ENCODE results near the gene RAI14.
"Not testable (repeated sequence)": the region's sequence is repeated elsewhere in the genome, so short reads cannot be mapped to it uniquely, and the experiment has no call there.

The RAI14 gene

DNA sequence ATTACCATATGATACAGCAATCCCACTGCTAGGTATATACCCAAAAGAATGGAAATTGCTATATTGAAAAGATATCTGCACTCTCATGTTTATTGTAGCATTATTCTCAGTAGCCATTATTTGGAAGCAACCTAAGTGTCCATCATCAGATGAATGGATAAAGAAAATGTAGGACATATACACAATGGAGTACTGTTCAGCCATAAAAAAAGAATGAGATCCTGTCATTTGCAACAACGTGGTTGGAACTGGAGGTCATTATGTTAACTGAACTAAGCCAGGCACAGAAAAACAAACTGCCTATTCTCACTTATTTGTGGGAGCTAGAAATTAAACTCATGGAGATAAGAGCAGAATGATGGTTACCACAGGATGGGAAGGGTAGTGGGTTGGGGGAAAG is 119.8 kb downstream of the RAI14 start:
- no peak for DNase-seq

DNA sequence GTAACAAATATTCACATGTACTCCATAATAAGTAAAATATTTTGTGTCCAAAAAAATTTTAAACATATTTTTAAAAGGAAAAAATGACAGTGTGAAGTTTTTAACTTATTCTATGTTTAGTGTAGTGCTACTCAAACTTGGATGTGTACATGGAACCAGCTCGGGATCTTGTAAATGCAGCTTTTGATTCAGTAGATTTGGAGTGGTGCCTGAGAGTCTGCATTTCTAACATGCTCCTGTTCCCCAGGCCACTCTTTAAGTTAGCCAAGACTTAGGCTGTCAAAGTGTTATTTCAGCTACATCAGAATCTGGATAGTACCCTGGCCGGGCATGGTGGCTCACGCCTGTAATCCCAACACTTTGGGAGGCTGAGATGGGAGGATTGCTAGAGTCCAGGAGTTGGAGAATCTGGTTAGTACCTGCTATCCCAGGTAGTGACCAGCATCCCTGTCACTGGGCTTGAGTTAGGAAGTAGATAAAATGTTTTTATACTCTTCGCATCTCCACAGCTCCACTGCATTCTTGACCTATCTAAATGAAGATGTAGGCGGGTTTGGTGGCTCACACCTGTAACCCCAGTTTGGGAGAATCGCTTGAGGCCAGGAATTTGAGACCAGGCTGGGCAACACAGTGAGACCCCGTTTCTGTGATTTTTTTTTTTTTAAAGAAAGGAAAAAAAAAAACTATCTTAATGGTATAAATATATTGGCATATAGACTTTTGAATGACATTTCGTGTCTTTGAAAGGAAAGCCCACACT is 122.1 kb downstream of the RAI14 start:
- DNase-seq, result no peak

DNA sequence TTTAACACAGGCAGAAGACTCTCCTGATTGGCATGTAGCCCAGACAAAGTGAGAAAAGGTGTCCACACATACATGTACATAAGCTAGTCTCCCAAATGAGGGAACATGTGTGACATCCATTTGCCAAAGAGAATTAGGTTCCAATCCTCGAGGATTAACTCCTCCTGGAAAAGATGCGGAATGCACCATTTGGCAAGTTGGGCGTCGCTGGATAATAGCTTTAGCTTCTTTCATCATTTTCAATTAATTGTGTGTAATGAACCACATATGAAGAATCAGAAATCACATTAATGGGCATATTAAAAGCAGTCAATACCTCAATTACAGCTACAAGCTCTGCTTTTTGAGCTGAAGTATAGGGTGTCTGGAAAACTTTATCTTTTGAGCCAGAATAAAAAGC is 127.8 kb downstream of the RAI14 start:
- not testable (repeated sequence) for DNase-seq

DNA sequence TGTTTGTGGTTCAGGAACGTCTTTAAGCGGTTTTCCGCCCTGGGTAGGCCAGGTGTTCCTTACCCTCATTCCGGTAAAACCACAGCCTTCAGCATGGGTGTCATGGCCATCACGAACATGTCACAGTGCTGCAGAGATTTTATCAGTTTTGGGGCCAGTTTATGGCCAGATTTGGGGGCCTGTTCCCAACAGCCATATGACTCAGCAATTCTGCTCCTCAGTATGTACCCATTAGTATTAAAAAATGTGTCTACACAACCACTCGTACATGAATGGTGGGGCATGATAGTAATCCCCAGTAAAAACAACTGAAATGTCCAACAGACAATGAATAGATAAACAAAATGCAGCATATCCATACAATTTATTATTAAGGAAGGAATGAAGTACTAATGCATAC is 130.9 kb downstream of the RAI14 start:
- DNase-seq, result no peak

DNA sequence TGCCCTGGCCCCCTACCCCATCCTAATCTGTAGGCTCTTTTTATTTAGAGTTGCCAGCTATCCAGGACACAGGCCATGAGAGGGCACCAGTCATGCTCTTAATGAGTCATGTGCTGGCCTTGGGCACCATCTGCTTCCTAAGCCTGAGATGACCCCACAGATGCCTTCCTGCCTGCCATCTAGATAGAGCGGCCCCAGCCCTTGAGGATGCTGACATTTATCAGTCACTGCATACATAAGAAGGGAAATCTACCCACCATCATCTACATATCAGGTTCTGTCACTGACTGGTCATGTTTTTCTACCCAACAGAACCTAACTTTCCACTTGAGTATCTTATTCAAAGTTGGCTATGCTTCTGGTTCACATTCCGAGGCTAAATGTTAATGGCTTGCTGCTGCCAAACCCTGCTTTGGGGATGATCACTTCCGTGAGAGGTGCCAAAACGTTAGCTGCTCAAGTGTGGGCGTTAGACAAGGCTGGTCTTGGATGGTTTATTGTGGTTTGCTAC is 132.9 kb downstream of the RAI14 start:
- DNase-seq, result no peak

DNA sequence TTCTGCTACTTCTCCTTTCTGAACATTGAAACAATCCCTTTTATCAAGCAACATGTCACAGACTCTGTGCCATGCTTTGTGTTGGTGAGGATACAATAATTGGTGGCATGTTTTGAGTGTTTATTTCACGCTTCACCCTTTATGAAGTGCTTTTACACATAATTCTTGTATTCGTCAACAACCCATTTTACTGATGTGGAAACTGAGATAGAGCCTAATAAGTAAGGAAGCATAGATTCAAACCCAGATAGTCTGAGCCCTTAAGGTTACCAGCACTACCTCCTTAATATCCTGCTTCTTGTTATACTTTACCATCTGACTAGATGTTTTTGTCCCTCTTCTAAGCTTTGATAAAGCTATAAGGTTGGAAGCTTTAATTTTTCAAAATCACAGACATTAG is 133.5 kb downstream of the RAI14 start:
- no peak for DNase-seq

DNA sequence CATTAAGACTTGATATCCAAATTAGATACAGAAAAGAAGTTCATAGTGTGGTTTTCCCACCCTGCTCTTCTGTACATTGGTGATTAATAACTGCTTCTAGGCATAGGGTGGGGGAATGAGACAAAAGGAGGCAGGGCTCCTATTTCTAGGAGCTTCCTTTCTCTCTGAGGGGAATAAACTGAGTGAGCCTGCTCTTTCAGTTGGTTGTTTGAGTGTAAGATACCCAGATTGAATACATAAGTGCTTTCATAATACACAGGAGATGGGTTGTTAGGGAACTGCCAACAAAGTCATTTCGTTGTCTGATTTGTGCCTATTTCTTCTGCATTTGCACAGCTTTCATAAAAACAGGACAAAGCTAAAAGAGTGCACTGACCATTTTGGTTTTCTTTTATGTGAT is 133.9 kb downstream of the RAI14 start:
- DNase-seq, result no peak

DNA sequence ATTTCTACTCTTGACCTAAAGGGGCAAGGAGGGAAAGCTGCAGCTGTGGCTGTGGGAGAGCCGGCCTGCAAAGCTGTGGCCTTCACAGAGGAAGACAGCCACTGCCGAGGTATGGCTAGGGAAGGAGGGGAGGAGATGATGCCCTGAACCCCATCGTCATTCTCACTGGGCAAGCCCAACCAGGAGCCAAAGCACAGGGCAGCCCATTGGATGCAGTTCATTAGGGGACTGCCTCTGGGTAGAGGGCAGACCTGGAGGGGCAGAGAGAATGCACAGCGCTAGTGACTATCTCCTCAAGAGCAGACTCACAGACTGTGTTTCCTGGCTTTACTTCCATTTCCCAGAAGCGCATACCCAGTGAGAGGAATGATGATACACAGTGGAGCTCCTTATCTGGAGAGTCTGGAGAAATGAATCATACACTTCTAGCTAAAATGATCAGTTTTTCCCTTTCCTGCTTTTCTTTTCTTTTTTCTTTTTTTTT is 135.7 kb downstream of the RAI14 start:
- no peak for DNase-seq

DNA sequence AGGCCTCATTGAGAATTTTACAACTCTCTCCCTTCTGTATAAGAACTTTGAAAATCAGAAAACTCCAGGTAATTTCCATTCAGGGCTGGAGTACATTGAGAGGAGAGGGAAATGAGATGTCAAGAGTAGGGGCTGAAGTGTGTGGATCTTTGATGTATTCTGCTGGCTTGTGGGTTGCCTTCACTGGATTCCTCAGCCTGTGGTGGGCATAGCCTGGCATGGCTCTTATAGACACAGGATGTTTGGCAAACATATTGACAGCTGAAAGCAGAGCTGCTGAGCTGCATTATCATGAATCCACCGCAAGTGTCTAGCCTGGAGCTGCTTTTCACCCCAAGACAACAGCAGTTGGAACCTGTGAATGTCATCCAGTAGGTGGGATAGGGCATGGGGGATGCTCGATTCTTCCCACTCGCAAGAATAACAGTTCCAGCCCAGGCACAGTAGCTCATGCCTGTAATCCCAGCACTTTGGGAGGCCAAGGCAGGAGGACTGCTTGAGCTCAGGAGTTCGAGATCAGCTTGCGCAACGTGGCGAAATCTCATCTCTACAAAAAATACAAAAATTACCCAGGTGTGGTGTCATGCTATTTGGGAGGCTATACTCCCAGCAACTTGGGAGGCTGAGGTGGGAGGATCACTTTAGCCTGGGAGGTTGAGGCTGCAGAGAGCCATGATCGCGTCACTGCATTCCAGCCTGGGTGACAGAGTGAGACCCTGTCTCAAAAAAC is 146.9 kb downstream of the RAI14 start:
- DNase-seq, result no peak

DNA sequence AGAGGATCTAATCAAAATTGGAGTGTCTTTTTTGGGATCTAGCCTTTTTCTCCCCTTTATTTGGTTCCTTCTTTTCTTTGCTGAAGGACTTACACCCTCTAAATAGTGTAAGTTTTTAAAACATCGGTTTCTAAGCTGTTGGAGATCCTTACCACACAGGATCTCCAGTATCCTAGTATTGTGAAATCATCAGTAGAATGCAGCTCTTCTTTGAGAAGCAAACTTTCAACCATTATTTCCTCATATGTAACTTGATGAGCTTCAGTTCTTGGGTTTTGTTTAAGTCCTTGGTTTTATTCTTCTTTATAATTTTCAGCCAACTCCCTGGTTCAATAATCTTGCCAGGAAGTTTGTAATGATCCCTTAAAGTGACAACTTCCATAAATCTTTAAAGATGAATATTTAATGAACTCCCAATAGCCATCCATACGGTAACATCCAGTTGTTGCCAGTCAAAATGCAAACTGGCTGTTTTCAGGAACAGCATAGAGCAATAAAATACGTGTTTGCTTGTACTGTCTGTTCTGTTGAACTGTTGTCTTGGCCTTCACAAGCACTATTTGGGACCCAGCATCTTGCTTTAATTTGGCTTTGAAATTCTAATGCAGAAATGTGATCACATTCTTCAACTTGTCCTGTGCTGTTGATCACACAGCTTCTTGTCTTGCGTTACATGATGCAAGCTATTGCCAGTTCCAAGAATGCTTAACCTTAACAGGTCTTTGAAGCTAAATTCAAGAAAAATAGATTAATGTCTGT is 148.0 kb downstream of the RAI14 start:
- DNase-seq, result no peak

DNA sequence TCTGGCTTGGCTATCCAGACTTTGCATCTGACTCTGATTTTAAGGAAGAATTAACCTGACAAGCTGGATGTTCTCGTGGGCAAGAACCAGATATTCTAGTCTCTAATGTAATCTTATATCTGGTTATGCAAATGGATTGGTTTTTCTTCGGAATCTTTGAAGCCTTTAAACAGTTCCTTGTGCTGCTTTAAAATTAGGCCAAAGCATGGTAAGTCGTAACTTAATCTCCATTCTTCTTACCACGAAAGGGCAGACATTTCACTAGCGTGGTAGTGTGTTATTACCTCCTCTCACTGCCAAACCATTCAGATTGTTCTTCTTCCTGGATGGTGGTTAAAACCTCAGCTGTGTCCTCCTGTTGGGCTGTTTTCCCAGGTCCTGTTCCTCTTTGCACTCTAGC is 148.8 kb downstream of the RAI14 start:
- DNase-seq, result no peak

DNA sequence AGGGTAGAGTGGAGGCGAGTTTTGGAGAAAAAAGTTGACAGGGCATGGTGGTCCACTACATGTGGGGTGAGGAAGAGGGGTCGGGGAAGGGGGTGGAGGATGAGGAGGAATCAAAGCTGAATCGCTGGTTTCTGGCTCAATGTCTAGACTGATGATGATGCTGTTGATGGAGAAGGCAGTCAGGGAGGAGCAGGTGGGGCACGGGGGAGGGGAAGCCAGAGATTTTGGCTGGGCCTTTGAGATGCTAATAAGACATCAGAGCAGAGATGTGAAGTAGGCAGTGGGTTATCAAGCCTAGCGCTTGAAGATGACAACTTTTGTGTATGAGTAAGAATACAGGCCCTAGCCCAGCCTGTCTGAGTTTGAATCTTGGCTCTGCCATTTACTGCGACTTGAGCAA is 150.4 kb downstream of the RAI14 start:
- no peak for DNase-seq

DNA sequence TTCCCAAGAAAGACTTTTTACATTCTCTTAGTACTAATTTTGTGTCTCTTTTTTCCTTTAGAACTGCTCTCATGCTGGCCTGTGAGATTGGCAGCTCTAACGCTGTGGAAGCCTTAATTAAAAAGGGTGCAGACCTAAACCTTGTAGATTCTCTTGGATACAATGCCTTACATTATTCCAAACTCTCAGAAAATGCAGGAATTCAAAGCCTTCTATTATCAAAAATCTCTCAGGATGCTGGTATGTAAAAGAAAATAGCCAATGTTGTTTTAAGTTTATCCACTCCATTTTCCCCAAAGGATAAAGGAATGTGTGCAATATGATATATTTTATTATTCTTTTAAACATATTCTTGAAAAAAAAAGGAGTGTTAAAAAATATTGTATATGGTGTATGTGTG is 155.6 kb downstream of the RAI14 start:
- DNase-seq, result no peak

DNA sequence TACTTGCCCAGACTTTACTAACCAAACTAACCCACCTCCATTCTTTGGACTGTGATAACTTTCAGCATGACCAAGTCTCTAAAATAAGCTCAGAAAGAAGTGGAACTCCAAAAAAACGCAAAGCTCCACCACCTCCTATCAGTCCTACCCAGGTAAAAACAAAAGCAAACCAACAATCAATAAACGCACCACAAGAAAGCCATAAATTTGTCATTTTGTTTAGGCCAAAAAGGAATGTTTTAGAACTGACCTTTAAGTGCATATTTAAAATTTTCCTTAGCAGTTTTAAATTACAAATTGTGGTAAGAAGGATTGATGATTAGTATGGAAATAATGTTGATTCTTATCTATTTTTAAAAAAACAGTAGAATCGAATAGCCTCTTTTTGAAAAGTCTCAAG is 157.4 kb downstream of the RAI14 start:
- no peak for DNase-seq

DNA sequence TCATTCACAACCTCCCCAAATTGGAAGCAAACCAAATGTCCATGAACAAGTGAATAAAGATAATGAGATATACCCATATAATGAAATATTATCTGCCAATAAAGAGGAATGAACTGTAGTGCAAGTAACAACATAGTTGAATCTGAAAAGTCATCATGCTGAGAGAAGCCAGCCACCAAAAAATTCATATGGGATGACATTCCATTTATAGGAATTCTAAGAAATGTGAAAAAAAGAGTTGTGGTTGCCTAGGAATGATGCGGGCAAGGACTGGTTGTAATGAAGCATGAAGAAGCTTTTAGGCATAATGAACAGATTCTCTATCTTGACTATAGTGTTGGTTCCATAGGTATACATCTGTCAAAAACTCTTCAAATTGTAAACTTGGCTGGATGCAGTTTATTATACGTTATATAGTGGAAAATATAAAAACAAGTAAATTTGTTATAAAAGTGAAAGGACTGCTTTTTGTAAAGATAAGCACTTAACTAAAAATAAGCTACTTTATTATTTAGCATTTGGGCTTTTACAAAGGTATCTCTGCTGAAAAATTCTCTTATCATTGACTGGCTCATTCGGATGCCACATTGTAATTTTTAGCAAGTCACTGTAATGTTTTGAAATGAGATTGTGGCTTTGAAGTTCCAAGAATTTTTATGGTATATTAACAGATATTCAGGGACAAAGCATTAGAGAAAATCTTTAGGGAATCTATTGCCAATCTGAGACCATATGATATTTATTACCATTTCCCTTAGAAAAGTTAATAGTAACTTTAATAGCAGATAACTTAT is 161.6 kb downstream of the RAI14 start:
- no peak for DNase-seq

DNA sequence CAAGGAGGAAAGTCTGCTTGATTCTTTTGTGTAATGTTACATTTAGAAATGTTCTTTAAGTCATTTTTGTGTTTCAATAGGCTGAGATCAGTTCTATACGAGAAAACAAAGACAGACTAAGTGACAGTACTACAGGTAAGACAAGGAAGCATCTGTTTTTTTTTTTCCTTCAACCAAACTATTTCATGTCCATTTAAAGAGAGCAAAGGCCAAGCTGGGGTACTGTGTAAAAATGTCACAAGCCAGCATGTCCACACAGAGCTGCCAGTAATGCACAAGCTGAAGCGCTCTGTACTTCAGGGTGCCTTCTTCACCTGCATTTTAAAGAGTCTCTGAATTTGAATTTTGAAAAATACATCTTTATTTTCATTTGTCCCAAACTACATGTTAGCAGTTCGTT is 162.6 kb downstream of the RAI14 start:
- DNase-seq, result no peak

DNA sequence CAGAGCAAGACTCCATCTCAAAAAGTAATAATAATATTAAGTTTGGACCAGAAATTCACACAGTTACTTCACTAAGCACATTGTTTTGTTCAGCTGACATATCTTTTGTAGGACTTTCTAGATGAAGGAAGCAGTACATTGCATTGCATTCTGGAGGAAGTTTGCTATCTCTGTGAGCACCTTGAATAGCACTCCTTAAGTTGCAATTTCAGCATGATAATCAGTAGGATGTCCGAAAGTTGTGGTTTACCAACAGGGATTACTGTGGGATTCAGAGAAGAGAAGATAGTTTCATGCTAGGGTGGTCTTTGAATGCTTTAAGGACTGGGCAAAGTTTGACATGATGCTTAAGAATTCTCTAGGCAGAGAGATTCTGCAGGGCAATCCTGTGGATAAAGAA is 164.5 kb downstream of the RAI14 start:
- DNase-seq, result no peak

DNA sequence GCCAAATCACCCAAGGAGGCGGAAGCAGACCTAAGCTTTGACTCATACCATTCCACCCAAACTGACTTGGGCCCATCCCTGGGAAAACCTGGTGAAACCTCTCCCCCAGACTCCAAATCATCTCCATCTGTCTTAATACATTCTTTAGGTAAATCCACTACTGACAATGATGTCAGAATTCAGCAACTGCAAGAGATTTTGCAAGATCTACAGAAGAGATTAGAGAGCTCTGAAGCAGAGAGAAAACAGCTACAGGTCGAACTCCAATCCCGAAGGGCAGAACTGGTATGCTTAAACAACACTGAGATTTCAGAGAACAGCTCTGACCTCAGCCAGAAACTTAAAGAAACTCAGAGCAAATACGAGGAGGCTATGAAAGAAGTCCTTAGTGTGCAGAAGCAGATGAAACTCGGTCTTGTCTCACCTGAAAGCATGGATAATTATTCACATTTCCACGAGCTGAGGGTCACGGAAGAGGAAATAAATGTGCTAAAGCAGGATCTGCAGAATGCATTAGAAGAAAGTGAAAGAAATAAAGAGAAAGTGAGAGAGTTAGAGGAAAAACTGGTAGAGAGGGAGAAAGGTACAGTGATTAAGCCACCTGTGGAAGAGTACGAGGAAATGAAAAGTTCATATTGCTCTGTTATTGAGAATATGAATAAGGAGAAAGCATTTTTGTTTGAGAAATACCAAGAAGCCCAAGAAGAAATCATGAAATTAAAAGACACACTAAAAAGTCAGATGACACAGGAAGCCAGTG is 167.0 kb downstream of the RAI14 start:
- DNase-seq, result no peak

DNA sequence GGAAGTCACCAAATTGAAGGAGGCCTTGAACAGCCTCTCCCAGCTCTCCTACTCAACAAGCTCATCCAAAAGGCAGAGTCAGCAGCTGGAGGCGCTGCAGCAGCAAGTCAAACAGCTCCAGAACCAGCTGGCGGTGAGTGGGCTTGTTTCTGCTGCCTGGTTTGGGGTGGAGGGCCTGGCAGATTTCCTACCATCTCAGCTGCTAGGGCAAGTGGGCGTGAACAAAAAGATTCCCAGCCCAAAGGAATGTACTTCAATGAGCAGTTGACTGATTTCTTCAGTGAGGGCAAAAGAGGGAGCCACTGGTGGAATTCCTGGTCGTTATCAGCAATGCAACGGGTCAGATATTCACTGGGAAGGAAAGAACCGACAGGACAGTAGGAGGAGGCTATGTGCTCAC is 170.2 kb downstream of the RAI14 start:
- DNase-seq, result no peak

DNA sequence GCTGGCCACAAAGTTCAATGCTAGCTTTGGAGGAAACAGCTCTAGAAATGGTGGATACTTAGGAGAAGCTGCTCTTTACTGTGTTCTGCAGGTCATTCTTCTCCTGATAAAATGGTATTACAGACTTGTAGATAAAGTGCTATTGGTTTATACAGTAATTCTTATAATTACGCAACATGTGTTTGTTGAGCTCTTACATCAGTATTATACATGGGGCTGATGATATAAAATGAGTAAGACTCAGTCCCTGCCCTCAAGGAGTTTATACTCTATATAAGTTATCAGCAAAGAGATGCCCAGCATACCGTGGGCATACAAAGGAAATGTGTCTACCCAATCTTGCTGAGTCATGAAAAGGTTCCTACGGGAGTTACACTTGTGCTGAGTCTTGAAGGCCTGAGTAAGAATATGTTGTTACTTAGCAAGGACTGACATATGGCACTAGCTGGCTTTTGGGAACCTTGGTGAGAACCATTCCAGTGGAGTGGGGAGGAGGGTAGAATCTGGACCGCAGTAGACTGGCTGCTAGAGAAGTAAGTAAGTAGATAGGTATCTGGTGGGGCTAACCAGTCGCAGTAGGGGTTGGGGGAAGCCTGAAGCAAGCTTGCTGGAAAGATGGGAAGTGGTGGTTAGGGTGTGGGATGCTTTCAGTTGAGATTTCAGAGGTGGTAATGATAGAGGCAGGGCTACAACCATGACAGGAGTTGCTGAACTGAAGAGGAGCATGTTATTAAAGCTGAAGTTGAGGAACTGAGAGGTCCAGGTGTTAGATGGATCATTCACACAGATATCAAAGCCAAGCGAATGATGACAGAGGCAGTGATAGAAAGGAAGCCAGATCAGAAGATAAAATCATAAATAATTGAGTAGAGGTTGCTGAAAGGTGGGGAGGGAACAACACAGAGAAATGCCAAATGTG is 171.7 kb downstream of the RAI14 start:
- no peak for DNase-seq

DNA sequence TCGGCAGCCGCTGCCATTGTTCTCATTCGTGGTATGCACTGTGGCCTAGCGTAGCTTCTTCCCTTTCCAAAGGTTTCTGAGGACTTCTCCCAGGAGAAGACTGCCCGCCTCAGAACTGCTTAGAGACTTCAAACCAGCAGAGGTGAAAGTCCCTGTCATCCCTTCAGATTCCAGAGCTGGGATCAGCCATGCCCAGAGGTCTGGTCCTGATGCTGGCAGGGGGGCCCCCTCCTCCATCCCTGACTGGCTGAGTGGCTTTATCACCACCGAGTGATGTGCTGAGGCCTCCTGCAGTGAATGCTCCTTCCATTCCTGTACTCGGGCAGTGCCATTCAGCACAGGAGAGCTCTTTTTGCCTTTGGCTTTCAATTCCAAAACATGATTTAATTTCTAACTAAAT is 174.7 kb downstream of the RAI14 start:
- DNase-seq, result not testable (repeated sequence)
